ENCODE results near the gene AIPL1. TPM values are rescaled to one million over a fixed set of nuclear protein-coding genes. Genes with fewer than 3 reads are reported as not detected.
"Not testable (repeated sequence)": the region's sequence is repeated elsewhere in the genome, so short reads cannot be mapped to it uniquely, and the experiment has no call there.

AIPL1 gene
- total RNA-seq = not detected
- long read RNA-seq = 0 reads

GRCh38 chr17:6435051-6435450 is at the start of gene AIPL1:
AIPL1 (minus strand) TSS chr17:6435121; CDS start chr17:6435104, 17 bp downstream.
- intact Hi-C loops (cut with DNase I) = loop anchor here in 1 of 2 donors (5.0 kb wide), 1 partner anchor 848 kb away; no protein-coding TSS in a partner anchor
- no peak for ATAC-seq
- no peak for DNase-seq

- ATAC-seq (no peak), DNase-seq (no peak)
- intact Hi-C loops (cut with DNase I) = no loop called here
Measured at GRCh38 chr17:6483507-6483906, 48.6 kb upstream of the AIPL1 start.

- ATAC-seq; DNase-seq; intact Hi-C loops (cut with DNase I): not testable (repeated sequence)
Measured at GRCh38 chr17:6482796-6483195, 47.9 kb upstream of the AIPL1 start.

GRCh38 chr17:6482105-6482455 is 47.2 kb upstream of the AIPL1 start:
- no peak for DNase-seq
- ATAC-seq = no peak
- intact Hi-C loops (cut with DNase I) = no loop called here

GRCh38 chr17:6480303-6480675 is 45.4 kb upstream of the AIPL1 start:
- intact Hi-C loops (cut with DNase I) = no loop called here
- ATAC-seq = no peak
- no peak for DNase-seq

- intact Hi-C loops (cut with DNase I) = loop anchor here in 1 of 2 donors (10.0 kb wide), 1 partner anchor 85 kb away; no protein-coding TSS in a partner anchor
- no peak for ATAC-seq
- DNase-seq = no peak
Measured at GRCh38 chr17:6479622-6480302, 44.8 kb upstream of the AIPL1 start.

- no peak for ATAC-seq
- intact Hi-C loops (cut with DNase I) = loop anchor here in 1 of 2 donors (10.0 kb wide), 1 partner anchor 86 kb away; no protein-coding TSS in a partner anchor
- DNase-seq = no peak
Measured at GRCh38 chr17:6478486-6478885, 43.6 kb upstream of the AIPL1 start.

- DNase-seq = no peak
- intact Hi-C loops (cut with DNase I) = loop anchor here in 1 of 2 donors (10.0 kb wide), 1 partner anchor 87 kb away; no protein-coding TSS in a partner anchor
- ATAC-seq = no peak
Measured at GRCh38 chr17:6477831-6478383, 43.0 kb upstream of the AIPL1 start.

- intact Hi-C loops (cut with DNase I) = loop anchor here in 1 of 2 donors (10.0 kb wide), 1 partner anchor 88 kb away; no protein-coding TSS in a partner anchor
- ATAC-seq (no peak), DNase-seq (no peak)
Measured at GRCh38 chr17:6476810-6477179, 41.9 kb upstream of the AIPL1 start.

- DNase-seq (no peak), ATAC-seq (no peak)
- intact Hi-C loops (cut with DNase I) = loop anchor here in 1 of 2 donors (10.0 kb wide), 1 partner anchor 89 kb away; no protein-coding TSS in a partner anchor
Measured at GRCh38 chr17:6476076-6476809, 41.3 kb upstream of the AIPL1 start.

GRCh38 chr17:6475411-6475810 is 40.5 kb upstream of the AIPL1 start:
- no peak for DNase-seq
- ATAC-seq = no peak
- intact Hi-C loops (cut with DNase I) = loop anchor here in 1 of 2 donors (10.0 kb wide), 1 partner anchor 89 kb away; no protein-coding TSS in a partner anchor

GRCh38 chr17:6474906-6475305 is 40.0 kb upstream of the AIPL1 start:
- DNase-seq = no peak
- ATAC-seq = no peak
- intact Hi-C loops (cut with DNase I) = loop anchor here (5.0 to 10.0 kb wide), 2 partner anchors 82 to 90 kb away; partner anchors contain the start of gene PITPNM3 (in 1 of the 2)

- DNase-seq = no peak
- intact Hi-C loops (cut with DNase I) = loop anchor here (5.0 to 10.0 kb wide), 2 partner anchors 83 to 90 kb away; partner anchors contain the start of gene PITPNM3 (in 1 of the 2)
- ATAC-seq = no peak
Measured at GRCh38 chr17:6474376-6474775, 39.5 kb upstream of the AIPL1 start.

- intact Hi-C loops (cut with DNase I) = loop anchor here (5.0 to 10.0 kb wide), 2 partner anchors 84 to 92 kb away; partner anchors contain the start of gene PITPNM3 (in 1 of the 2)
- ATAC-seq (peak; percentile 67 to 81), DNase-seq (peak; percentile 77)
Measured at GRCh38 chr17:6473128-6473767, 38.3 kb upstream of the AIPL1 start.

GRCh38 chr17:6472517-6472916 is 37.6 kb upstream of the AIPL1 start:
- no peak for DNase-seq
- intact Hi-C loops (cut with DNase I) = loop anchor here (5.0 to 10.0 kb wide), 2 partner anchors 85 to 92 kb away; partner anchors contain the start of gene PITPNM3 (in 1 of the 2)
- no peak for ATAC-seq

- DNase-seq (no peak), ATAC-seq (peak in 1 of 2 donors; percentile 52)
- intact Hi-C loops (cut with DNase I) = loop anchor here (5.0 to 10.0 kb wide), 2 partner anchors 86 to 93 kb away; partner anchors contain the start of gene PITPNM3 (in 1 of the 2)
Measured at GRCh38 chr17:6471531-6472465, 36.9 kb upstream of the AIPL1 start.

GRCh38 chr17:6470751-6471521 is 36.0 kb upstream of the AIPL1 start:
- intact Hi-C loops (cut with DNase I) = loop anchor here (5.0 to 10.0 kb wide), 2 partner anchors 86 to 94 kb away; partner anchors contain the start of gene PITPNM3 (in 1 of the 2)
- ATAC-seq (no peak), DNase-seq (no peak)

Data from left cardiac atrium (tissue), 4 donors.